Peyer's patch (tissue), 4 donors: ENCODE data around the gene NOC4L. TPM values are rescaled to one million over a fixed set of nuclear protein-coding genes. Genes with fewer than 3 reads are reported as not detected.

ENCODE experiments used
- DNase-seq, 3 donors: peaks; one replicate each; pipeline ENCODE4 v3.0.0-alpha.2; 2017 to 2019
- H3K27ac ChIP-seq, 4 donors: fragments of 200-600 bp; sonication (generic); one replicate each; pipeline ENCODE4 v1.5.1; 2016 to 2019
- H3K27me3 ChIP-seq, 2 donors: fragments of 200-600 bp; sonication (generic); one replicate each; pipeline ENCODE4 v1.5.1; 2019
- H3K36me3 ChIP-seq, 3 donors: fragments of 200-600 bp; sonication (generic); one replicate each; pipeline ENCODE4 v1.5.1; 2016 to 2019
- H3K4me1 ChIP-seq, 4 donors: fragments of 200-600 bp; sonication (generic); one replicate each; pipeline ENCODE4 v1.5.1; 2016 to 2019
- H3K4me3 ChIP-seq, 4 donors: fragments of 200-600 bp; sonication (generic); 1 replicate in 3 of 4; 2 replicates in 1 of 4; pipeline ENCODE4 v1.5.1; 2016 to 2019; ENCODE audit warnings: mild to moderate bottlenecking in 1 of 4
- H3K9me3 ChIP-seq, 4 donors: fragments of 200-600 bp; sonication (generic); one replicate each; pipeline ENCODE4 v1.5.1; 2016 to 2019; ENCODE audit warnings: mild to moderate bottlenecking in 1 of 4
- CTCF ChIP-seq, 6 experiments: fragments of 450-650 bp in 4 of 6; fragments of 200-600 bp in 2 of 6; sonication (generic) in 1 of 6; IDR thresholded peaks; one replicate each; pipeline ENCODE4 v1.5.1; 2017 to 2019; ENCODE audit warnings: antibody characterized with exemption in 6 of 6, mild to moderate bottlenecking in 3 of 6, moderate library complexity in 1 of 6
- POLR2A ChIP-seq, 2 donors: fragments of 450-650 bp; IDR thresholded peaks; one replicate each; pipeline ENCODE4 v1.5.1; 2017; ENCODE audit warnings: antibody characterized with exemption in 2 of 2, mild to moderate bottlenecking in 2 of 2, moderate library complexity in 2 of 2
- total RNA-seq, 4 donors: library from RNA; depleted of rRNA; stranded (reverse); fragments of >200 nt; gene quantifications; one replicate each; pipeline ENCODE4 v1.1.0, GENCODE V29; 2016

NOC4L gene
- total RNA-seq, 4 donors from 2014 or later, result 8.9 to 47.0 (median 12.2) TPM

GRCh38 chr12:132189378-132190011 is 45.2 kb downstream of the NOC4L start:
- Histone ChIP-seq H3K27me3 (no peaks in the 10 kb centered on the region), H3K27ac (peak overlapping the region; percentile 47 to 80 (median 64)), H3K36me3 (no peaks in the 10 kb centered on the region), H3K4me3 (peak overlapping the region; percentile 49 to 64 (median 60)), H3K4me1 (peaks cover 0 to 17% (median 7%) of the 10 kb centered on the region in 4 donors), H3K9me3 (peaks cover 0 to 20% (median 3%) of the 10 kb centered on the region in 4 donors)
- peak; percentile 88 to 97 (median 91) for DNase-seq
- TF ChIP-seq POLR2A (IDR thresholded peaks at IDR 0.05) (peak in 1 of 2 donors; percentile 62), CTCF (IDR thresholded peaks at IDR 0.05) (peak in 1 of 6 experiments; percentile 15)

- Histone ChIP-seq H3K27ac (peak overlapping the region; percentile 47 to 80 (median 64)), H3K36me3 (no peaks in the 10 kb centered on the region), H3K9me3 (peaks cover 0 to 20% (median 3%) of the 10 kb centered on the region in 4 donors), H3K4me1 (peaks cover 0 to 17% (median 7%) of the 10 kb centered on the region in 4 donors), H3K4me3 (peak overlapping the region; percentile 49 to 64 (median 60)), H3K27me3 (no peaks in the 10 kb centered on the region)
- peak in 2 of 3 donors; percentile 58 to 61 for DNase-seq
- no peak for TF ChIP-seq POLR2A (IDR thresholded peaks at IDR 0.05)
- TF ChIP-seq CTCF (IDR thresholded peaks at IDR 0.05), result peak in 1 of 6 experiments; percentile 10
These were observed 45.9 kb downstream of the NOC4L start for GRCh38 chr12:132190012-132190755.

- no peaks in the 10 kb centered on the region for H3K27me3 ChIP-seq
- H3K9me3 ChIP-seq, result peaks cover 0 to 14% (median 3%) of the 10 kb centered on the region in 4 donors
- DNase-seq, result no peak
- no peaks in the 10 kb centered on the region for H3K36me3 ChIP-seq
- no peak overlapping the region for H3K27ac ChIP-seq
- no peak for TF ChIP-seq POLR2A (IDR thresholded peaks at IDR 0.05)
- TF ChIP-seq CTCF (IDR thresholded peaks at IDR 0.05), result no peak
- H3K4me1 ChIP-seq, result peaks cover 0 to 17% (median 7%) of the 10 kb centered on the region in 4 donors
- H3K4me3 ChIP-seq, result no peak overlapping the region
These were observed 46.7 kb downstream of the NOC4L start for GRCh38 chr12:132190834-132191500.

- no peak overlapping the region for H3K27ac ChIP-seq
- no peak overlapping the region for H3K4me3 ChIP-seq
- peaks cover 0 to 17% (median 7%) of the 10 kb centered on the region in 4 donors for H3K4me1 ChIP-seq
- H3K9me3 ChIP-seq, result peaks cover 0 to 7% (median 3%) of the 10 kb centered on the region in 4 donors
- no peak for DNase-seq
- H3K36me3 ChIP-seq, result no peaks in the 10 kb centered on the region
- TF ChIP-seq POLR2A (IDR thresholded peaks at IDR 0.05), result no peak
- TF ChIP-seq CTCF (IDR thresholded peaks at IDR 0.05), result no peak
- H3K27me3 ChIP-seq, result no peaks in the 10 kb centered on the region
These were observed 47.7 kb downstream of the NOC4L start for GRCh38 chr12:132191715-132192553.

- Histone ChIP-seq H3K4me1 (peaks cover 0 to 15% (median 7%) of the 10 kb centered on the region in 4 donors), H3K27ac (no peak overlapping the region), H3K9me3 (peaks cover 0 to 7% (median 0%) of the 10 kb centered on the region in 4 donors), H3K36me3 (no peaks in the 10 kb centered on the region), H3K27me3 (no peaks in the 10 kb centered on the region), H3K4me3 (no peak overlapping the region)
- TF ChIP-seq CTCF (IDR thresholded peaks at IDR 0.05) (no peak), POLR2A (IDR thresholded peaks at IDR 0.05) (no peak)
- DNase-seq, result no peak
These were observed 49.8 kb downstream of the NOC4L start for GRCh38 chr12:132194056-132194455.
